Activated gamma-delta T cell treated with Interleukin-2 at 50 U/mL for 16 hours (primary cell): ENCODE measurements around the gene ZNF200.
A peak's percentile ranks its signal among the peaks of the same experiment; 100 is the strongest.
"Not testable (repeated sequence)": the region's sequence is repeated elsewhere in the genome, so short reads cannot be mapped to it uniquely, and the experiment has no call there.

Experiments used
- DNase-seq: peaks from one replicate; pipeline ENCODE4 v3.0.0-alpha.2; 2020

Gene ZNF200

DNA sequence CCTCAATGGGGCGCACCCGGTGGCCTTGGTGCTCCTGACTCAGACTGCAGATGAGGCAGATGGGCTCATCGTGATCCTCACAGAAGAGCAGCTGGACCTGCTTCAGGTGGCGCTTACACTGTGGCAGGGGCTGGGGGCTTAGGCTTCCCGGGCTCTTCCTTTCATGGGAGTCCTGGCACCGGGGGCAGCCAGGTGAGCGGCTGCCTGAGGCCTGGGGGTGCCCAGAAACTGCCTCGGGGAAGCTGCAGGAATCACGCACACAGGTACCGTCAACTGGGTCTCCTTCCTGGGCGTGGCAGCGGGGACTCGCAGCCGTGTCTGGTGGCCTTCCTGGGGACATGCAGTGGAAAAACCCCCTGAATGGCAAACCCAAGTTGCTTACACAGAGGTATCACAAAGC is 14.5 kb upstream of the ZNF200 start:
- no peak for DNase-seq

DNA sequence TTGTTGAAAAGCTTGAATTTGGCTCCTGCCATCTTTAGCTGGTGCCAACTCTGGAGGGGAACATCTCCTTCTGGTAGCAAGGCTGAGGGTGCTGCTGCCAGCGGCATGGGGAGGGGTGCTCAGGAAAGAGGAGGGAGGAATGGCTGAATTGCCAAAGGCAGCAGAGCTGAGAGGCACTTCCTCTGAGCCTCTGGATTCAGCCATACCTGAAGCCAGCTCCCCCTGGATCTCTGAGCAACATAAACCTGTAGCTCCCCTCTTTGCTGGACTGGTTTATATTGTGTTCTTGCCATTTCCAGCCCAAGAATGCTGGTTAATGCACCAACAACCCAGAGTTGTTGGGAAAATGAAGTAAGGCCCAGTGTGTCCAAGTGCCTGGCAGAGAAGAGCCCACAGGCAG is 14.1 kb upstream of the ZNF200 start:
- no peak for DNase-seq

DNA sequence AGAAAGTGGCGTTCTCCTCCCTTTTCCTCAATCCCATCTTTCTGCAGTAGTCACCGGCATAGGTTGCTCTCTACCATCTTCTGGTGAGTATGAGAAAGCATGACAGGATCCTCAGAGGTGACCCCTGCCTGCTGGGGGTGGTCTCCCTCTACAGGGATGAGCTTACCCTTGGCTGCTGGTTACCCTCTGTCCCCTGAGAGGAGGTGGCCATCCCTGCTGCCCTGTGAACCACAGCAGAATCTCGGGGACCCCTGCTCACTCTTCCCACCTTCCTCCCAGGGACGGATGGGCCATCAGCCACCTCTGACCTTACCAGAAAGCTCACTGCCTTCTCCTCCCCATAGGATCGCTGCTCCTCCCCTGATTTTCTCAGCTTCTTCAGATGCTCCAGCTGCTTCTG is 13.6 kb upstream of the ZNF200 start:
- DNase-seq: no peak

DNA sequence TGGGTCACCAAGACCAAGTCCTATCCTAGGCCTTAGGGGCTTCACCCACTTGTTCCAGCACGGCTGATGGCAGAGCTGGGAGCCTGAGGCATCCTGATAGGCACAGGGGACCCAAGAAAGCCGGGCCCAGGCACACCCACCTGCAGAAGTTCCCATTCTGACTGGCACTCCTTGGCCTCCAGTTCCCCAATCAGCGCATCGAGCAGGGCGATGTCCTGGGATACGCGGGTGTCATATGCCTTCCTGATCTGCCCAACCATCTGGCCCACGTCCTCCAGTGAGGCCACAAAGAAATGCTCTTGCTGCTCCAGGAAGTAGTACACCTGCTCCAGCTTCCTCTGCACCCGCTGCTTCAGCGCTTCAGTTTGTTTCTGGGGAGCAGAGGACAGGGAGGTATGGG is 11.9 kb upstream of the ZNF200 start:
- DNase-seq: no peak

DNA sequence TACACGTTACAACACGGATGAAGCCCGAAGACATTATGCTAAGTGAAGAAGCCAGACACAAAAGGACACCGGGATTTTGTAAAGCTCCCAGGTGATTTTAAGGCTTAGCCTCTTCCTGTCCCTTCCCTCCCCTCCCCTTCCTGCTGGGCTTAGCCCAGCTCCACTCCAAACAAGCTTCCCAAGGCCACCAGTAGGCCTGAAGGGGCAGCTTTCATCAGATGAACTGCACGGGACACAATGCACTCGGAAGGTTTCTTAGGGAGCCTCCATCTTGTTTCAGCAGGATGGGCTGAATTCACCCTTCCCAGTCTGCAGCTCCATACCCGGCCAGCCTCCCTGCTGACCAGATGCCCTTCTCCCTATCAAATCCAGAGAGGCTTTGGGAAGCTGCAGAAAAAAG is 11.0 kb upstream of the ZNF200 start:
- no peak for DNase-seq

DNA sequence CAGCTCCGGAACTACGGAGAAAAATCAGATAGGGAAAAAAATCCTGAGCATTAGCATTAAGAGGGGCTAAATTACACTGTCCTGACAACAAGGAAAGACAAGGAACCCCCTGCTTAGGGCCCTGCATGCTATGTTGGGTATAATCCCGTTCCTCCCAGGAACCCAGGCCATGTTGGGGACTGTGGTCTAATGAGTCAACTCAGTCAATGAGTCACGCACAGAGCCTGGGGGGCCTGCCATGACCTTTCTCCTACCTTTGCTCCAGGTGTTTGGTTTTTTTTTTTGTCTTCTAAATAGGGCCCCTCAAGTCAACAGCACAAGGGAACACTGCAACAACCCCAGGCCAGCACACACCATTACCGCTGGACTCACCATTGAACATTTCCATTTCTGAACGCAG is 8.9 kb upstream of the ZNF200 start:
- DNase-seq: no peak

DNA sequence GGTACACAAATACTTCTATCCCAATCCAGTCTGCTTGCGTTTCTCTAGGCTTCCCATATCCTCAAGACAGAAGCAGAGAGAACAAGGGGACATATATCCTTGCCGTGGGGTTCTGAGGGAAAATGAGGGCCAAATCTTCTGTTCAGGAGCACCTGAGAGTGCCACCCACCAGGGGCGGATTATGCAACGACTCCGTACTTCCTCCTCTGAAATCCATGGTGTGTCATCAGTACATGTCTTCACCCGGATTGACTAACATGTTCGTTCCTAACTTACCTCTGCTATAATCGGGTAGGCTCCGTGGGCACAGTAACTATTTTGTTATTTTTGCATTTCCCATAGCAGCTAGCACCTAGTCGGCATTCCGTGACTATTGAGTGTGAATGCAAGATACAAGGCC is 7.8 kb upstream of the ZNF200 start:
- no peak for DNase-seq

DNA sequence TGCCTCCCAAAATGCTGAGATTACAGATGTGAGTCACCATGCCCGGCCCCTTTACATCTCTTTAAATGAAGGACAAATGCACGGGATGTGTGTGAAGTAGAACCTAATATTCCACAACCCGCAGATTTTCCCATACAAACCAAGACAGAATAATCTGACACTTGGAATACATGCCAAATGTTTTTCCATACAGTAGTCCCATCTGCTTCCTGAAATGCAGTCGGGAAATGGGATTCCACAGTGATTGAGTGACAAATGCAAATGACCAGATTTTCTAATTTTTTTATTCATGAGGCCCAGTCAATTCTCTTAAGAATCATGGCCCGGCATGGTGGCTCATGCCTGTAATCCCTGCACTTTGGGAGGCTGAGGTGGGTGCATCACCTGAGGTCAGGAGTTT is 6.8 kb upstream of the ZNF200 start:
- DNase-seq: no peak

DNA sequence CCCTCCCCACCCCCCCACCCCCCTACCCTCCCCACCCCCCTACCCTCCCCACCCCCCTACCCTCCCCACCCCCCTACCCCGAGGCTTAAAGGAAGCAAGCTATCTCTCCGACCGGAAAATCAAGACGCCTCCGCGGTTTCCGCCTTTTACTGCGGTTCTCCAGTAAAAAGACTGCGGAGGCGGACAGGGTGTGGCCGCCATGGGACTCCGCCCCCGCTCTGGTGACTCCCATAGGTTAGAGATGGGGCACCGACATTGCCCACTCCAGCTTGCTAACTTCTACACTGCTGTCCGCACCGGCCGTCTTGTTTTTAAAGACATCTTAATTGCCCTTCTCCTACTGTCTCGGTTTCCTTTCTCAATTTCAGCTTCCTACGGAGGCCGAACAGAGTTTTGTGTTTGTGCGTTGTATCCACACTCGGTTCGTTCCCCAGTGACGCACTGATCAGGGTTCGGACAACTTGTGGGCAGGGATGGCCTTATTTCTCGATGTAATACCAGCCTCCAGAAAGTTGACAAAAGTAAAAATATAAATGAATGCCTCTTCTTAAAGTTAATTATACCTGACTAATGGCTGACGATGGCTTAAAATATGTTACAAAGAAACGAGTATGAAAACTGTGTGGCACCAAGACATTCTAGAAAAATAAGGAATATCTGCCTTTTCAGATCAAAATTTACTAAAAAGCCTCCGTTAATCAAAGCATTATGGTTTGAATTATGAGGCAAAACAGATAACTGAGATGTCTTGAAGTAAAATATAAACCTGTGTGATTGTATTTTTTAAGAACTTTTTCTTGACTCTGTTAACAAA is 1.1 kb upstream of the ZNF200 start:
- peak; percentile 21 for DNase-seq

DNA sequence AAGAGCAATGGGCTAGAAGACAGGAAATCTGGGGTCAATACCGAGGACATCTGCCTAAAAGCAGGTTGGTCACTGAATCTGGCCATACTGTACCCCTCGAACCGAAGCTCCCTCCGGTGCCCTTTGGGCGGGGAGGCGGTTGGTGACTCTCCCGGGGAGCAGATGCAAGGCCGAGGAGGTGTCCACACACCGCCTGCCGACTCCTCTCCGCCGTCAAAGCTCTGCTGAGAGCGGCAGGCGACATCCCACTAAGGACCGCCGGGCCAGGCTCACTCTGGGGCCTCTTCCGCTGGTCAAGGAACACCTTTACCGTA is 458 bp downstream of the ZNF200 start:
- no peak for DNase-seq

DNA sequence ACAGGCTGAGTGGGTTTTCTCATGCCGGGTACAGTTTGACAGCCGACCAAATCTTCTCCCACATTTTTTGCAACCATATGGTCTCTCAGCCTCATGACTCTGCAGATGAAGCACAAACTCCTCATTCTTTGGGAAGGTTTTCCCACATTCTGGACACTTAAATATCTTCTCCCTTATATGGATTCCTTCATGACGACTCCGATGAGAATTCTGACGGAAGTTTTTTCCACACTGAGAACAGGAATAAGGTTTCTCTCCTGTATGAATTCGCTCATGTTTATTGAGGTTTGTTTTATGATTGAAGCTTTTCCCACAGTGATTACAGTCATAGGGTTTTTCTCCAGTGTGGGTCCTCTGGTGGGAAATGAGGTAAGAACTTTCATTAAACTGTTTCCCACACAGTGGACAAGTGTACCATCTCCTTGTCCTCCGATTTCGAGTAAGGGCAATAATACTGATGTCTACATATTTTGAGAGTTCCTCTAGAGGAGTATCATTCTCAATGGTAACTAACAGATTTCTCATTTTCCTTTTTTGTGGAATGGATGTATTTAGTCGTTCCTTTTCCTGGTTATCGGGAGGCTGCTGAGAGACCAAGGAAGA is 10.9 kb downstream of the ZNF200 start:
- no peak for DNase-seq

DNA sequence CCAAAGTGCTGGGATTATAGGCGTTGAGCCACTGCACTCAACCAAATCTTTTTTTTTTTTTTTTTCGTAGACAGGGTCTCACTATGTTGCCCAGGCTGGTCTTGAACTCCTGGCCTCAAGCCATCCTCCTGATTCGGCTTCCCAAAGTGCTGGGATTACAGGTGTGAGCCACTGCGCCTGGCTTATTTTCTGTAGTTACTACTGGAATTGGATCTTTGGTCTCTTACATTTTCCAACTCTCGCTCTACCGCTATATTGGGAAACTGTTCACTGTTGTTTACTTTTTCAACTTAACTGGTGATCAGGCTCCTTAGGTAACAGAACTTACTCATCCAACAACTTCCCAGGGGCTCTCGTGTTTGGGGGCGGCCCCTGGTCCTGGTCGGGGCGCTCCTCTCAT is 14.1 kb downstream of the ZNF200 start:
- no peak for DNase-seq

DNA sequence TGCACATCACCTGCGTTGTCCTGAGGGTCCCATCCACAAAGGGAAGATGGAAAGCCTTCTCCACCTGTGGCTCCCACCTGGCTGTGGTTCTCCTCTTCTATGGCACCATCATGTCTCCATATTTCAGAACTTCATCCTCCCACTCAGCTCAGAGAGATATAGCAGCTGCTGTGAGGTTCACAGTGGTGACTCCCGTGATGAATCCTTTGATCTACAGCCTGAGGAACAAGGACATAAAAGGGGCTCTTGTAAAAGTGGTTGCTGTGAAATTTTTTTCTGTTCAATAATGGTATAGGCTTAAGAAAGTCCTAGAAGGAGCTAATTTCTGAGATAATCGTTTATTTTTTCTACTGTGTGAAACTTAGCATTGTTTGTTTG is 18.7 kb downstream of the ZNF200 start:
- DNase-seq: no peak

DNA sequence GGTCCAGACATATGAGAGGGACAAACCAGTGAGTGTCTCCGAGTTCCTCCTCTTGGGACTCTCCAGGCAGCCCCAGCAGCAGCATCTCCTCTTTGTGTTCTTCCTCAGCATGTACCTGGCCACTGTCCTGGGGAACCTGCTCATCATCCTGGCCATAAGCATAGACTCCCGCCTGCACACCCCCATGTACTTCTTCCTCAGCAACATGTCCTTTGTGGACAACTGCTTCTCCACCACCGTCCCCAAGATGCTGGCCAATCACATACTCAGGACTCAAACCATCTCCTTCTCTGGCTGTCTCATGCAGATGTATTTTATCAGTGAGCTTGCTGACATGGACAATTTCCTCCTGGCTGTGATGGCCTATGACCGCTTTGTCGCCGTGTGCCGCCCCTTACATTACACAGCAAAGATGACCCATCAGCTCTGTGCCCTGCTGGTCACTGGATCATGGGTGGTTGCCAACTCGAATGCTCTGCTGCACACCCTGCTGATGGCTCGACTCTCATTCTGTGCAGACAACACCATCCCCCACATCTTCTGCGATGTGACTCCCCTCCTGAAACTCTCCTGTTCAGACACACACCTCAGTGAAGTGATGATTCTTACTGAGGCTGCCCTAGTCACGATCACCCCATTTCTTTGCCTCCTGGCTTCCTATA is 19.2 kb downstream of the ZNF200 start:
- no peak for DNase-seq

DNA sequence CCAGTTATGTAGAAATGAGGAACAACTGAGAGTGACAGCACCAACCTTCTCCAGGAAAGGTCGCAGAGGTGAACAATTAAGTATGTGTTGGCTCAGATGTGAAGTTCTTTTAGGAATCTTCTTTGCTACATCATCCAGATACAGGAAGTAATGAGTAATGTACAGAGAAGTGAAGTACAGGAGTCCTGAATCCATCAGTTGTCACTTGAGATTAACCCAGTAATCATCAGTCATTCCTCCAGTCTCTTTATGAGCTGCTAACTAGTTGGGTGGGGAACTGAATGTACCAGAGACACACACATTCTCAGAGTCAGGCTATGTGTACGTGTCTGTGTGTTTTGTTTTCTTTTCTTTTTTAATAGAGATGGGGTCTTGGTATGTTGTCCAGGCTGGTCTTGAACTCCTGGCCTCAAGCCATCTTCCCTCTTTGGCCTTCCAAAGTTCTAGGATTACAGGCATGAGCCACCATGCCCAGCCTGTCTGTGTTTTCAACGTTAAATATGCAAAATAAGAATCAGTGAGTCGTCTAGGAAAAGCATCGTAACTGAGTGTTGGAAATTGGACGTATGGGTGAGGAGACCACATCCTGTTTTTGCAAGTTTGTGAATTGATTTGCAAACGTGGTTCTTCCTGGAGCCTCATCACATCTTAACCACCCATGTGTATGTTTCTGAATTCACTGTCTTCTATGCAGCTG is 19.9 kb downstream of the ZNF200 start:
- peak; percentile 28 for DNase-seq

DNA sequence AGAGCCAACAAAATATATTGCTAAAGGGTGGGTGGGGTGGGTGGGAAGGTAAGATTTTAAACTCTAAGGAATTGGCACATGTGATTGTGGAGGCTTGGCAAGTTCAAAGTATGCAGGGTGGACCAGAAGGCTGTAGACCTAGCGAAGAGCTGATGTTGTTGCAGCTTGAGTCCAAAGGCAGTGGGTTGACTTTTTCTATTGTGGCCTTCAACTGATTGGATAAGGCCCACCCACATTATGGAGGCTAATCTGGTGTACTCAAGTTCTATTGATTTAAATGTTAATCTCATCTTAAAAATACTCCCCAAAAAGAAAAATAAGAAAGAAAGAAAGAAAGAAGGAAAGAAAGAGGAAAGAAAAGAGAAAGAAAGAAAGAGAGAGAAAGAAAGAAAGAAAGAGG is 22.4 kb downstream of the ZNF200 start:
- DNase-seq: no peak

DNA sequence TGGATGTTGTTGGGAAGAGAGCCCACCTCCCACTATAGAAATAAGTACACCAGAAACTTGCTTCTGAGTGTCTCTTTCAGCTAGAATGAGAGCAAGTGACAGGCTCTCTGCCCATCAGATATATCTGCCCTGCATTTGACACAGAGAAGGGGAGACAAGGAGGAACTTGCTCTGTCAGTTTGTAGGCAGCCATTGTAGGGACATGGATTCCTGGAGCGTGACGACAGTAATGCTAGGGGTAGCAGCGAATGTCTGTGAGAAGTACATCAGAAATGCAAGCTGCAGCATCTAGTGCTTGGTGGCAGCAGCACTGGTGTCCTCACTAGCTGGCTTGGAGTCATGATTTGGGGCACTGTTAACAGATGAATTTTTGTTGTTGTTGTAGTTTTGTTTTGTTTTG is 23.0 kb downstream of the ZNF200 start:
- no peak for DNase-seq

DNA sequence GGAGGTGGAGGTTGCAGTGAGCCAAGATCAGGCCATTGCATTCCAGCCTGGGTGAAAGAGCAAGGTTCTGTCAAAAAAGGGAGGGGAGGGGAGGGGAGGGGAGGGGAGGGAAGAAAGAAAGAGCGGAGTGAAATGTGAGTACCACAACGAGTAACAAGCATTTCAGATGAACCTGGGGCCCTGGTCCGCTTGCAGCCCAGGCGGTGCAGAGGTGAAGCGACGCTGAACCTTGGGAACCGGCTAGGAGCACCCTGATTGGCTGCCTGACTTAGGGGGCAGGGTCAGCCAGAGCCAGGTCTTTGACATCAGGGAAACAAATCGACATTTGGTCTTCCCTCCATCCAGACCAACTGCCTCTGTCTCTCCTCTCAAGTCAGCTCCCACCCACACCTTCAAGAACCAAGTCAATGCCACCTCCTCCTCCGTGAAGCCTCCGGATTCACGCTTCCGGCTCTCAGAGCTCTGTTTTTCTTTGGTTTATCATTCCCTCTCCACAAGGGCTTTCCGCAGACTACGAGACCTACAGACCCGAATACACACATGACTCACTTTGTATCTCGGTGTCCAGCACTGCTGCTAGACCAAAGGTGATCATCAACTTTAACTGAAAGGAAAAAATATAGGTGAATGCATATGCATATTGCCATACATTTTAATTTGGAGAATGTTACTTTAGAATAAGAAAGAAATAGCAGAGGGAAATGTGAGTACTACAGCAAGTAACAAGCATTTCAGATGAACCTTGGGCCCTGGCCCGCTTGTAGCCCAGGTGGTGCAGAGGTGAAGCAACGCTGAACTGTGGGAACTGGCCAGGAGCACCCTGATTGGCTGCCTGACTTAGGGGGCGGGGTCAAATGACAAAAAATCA is 27.6 kb downstream of the ZNF200 start:
- DNase-seq: no peak

DNA sequence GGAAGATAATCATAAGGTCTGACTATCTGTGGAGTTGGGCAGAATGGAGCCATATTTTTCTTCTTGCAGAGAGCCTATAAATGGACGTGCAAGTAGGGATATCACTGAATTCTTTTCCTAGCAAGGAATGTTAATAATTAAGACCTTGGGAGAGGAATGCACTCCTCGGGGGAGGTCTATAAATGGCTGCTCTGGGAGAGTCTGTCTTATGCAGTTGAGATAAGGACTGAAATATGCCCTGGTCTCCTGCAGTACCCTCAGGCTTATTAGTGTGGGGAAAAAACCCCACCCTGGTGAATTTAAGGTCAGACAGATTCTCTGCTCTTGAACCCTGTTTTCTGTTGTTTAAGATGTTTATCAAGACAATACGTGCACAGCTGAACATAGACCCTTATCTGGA is 29.0 kb downstream of the ZNF200 start:
- not testable (repeated sequence) for DNase-seq

DNA sequence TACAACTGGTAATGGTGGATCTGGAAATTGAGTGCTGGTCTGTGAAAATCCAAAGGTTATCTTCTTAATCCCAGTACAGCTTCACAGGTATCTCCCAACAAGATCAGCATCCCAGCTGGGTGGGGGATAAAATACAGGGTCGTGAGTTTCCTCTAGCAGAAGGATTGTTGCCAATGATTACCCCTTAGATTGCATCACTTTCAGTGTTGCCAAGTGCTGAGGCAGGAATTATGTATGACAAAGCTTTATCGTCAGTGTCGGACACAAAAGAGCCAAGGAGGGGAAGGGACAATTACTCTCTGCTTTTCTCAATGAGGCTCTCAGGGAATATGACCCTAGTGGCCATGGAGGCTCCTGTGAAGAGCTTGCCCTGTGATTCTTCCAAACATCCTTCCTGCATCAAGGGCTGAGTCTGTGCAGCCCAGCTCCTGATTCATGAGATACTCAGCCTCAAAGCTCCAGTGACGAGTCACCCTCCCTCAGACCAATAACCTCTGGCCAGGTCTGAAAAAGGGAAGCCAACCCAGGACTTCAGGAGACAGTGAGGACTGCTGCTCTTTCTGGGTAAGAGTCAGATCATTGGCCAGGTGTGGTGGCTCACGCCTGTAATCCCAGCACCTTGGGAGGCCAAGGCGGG is 31.9 kb downstream of the ZNF200 start:
- no peak for DNase-seq

DNA sequence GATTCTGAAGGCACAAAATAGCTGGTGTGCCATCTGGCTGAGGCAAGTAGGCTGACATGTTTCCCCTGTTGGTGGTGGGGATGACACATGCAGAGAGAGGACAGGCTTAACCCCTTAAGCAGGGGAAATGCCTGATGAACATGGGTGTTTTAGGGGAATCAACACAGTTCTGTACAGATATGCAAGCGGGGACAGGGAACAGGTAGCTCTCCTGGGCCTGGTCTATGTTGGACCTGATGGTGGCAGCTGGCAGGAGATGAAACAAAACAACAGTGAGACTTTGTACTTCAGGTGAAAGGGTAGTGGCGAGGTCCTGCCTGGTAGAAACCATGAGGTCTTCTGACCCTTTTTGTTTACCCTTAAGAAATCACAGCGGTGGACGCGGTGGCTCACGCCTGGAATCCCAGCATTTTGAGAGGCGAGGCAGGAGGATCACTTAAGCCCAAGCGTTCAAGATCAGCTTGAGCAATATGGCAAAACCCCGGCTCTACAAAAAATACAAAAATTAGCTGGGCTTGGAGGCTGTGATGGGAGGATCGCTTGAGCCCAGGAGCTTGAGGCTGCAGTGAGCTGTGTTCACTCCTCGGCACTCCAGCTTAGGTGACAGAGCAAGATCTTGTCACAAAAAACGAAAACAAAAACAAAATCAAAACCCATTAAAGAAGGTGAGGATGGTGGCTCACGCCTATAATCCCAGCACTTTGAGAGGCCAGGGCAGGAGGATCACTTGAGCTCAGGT is 36.5 kb downstream of the ZNF200 start:
- no peak for DNase-seq
